ENCODE measurements around the gene MYO7A.

DNA sequence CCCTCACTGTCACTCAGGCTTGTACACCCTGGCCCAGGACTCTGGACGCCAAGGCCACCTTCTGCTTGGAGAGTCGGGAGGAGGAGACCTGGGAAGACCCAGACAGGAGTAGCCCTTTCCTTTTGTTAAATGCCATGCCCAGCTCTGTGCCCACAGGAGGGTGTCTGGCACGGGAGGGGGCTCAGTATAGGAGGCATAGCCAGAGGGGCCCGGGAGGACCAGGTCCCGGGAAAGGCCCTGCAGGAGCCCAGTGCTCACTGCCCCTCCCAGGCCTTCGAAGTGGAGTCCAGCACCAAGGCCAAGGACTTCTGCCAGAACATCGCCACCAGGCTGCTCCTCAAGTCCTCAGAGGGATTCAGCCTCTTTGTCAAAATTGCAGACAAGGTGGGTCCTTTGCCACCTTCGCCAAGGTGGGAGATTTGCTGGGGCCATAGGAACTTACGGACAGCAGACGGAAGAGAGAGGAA lies 79.0 kb downstream of the MYO7A start:
- TF ChIP-seq, protein P1, sequence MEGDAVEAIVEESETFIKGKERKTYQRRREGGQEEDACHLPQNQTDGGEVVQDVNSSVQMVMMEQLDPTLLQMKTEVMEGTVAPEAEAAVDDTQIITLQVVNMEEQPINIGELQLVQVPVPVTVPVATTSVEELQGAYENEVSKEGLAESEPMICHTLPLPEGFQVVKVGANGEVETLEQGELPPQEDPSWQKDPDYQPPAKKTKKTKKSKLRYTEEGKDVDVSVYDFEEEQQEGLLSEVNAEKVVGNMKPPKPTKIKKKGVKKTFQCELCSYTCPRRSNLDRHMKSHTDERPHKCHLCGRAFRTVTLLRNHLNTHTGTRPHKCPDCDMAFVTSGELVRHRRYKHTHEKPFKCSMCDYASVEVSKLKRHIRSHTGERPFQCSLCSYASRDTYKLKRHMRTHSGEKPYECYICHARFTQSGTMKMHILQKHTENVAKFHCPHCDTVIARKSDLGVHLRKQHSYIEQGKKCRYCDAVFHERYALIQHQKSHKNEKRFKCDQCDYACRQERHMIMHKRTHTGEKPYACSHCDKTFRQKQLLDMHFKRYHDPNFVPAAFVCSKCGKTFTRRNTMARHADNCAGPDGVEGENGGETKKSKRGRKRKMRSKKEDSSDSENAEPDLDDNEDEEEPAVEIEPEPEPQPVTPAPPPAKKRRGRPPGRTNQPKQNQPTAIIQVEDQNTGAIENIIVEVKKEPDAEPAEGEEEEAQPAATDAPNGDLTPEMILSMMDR (conservative IDR thresholded peaks at IDR 0.05; ENCODE audit: low read length) = no peak
- no peak for TF ChIP-seq EZH2phosphoT487 (IDR thresholded peaks at IDR 0.05; ENCODE audit: borderline replicate concordance)

Measured in Loucy (cell line).